Natural killer cell (primary cell): ENCODE results near the gene OGFRL1. TPM values are rescaled to one million over a fixed set of nuclear protein-coding genes. Genes with fewer than 3 reads are reported as not detected.

ENCODE experiments used
- ATAC-seq, 3 donors: fragments of 150-1000 bp in 2 of 3; fragments of 200-7000 bp in 1 of 3; cut with Tn5 transposase; 1 replicate in 1 of 3; 2 replicates in 2 of 3; pipeline ENCODE4 v1.10.0; 2021; ENCODE audit warnings: mild to moderate bottlenecking in 2 of 3, moderate library complexity in 2 of 3
- DNase-seq, 2 donors: peaks; one replicate each; pipeline versions ENCODE4 v3.0.0 to v3.0.0-alpha.2; 2013 to 2021; ENCODE audit warnings: mixed read lengths in 1 of 2
- H3K27ac ChIP-seq: one replicate; pipeline ENCODE4 v1.5.1; 2013; ENCODE audit warnings: mild to moderate bottlenecking, low read length
- H3K27me3 ChIP-seq: one replicate; pipeline ENCODE4 v1.6.1; 2013; ENCODE audit warnings: low read length; ENCODE audit not compliant: control insufficient read depth, insufficient read depth
- H3K36me3 ChIP-seq: one replicate; pipeline ENCODE4 v1.6.1; 2013; ENCODE audit warnings: low read length; ENCODE audit not compliant: control insufficient read depth, insufficient read depth
- H3K4me1 ChIP-seq: one replicate; pipeline ENCODE4 v1.6.1; 2013; ENCODE audit warnings: low read length; ENCODE audit not compliant: control insufficient read depth, insufficient read depth
- H3K4me3 ChIP-seq: one replicate; pipeline ENCODE4 v1.5.1; 2013; ENCODE audit warnings: low read length
- H3K9me3 ChIP-seq: one replicate; pipeline ENCODE4 v1.6.1; 2013; ENCODE audit warnings: low read length; ENCODE audit not compliant: control insufficient read depth, insufficient read depth
- H3K27ac Mint-ChIP-seq, 2 donors: one replicate each; pipeline ENCODE4 v1.8.0; 2022; ENCODE audit warnings: mild to moderate bottlenecking in 2 of 2, mixed read lengths in 2 of 2, moderate library complexity in 1 of 2
- H3K27me3 Mint-ChIP-seq, 2 donors: one replicate each; pipeline ENCODE4 v1.8.0; 2022; ENCODE audit warnings: low read depth in 2 of 2, mixed read lengths in 2 of 2
- H3K36me3 Mint-ChIP-seq: one replicate; pipeline ENCODE4 v1.8.0; 2022; ENCODE audit warnings: mixed read lengths
- H3K4me1 Mint-ChIP-seq, 2 donors: one replicate each; pipeline ENCODE4 v1.8.0; 2022; ENCODE audit warnings: mixed read lengths in 2 of 2
- H3K4me3 Mint-ChIP-seq: one replicate; pipeline ENCODE4 v1.8.0; 2022; ENCODE audit warnings: mild to moderate bottlenecking, moderate library complexity, mixed read lengths
- H3K9me3 Mint-ChIP-seq, 2 donors: one replicate each; pipeline ENCODE4 v1.8.0; 2022; ENCODE audit warnings: mixed read lengths in 2 of 2
- CTCF ChIP-seq: fragments of 200-600 bp; IDR thresholded peaks from one replicate; pipeline ENCODE4 v1.8.0; 2022; ENCODE audit warnings: antibody characterized with exemption
- intact Hi-C: fragments of 100-400 bp; cut with micrococcal nuclease; formaldehyde crosslinking; loops from one replicate; pipeline ENCODE4 v1.14.2; 2022
- total RNA-seq, 4 donors: library from RNA; stranded (reverse); fragments of 120-200 nt in 1 of 4; gene quantifications; one replicate each; pipeline versions ENCODE4 v1.2.3 to v1.2.4, GENCODE V29; 2013 to 2022

Gene OGFRL1
- total RNA-seq, 3 donors from 2014 or later (not counting 1 experiment from before 2014, with no cell fraction given): 22.9 to 30.7 (median 25.6) TPM

- TF ChIP-seq CTCF: no peak
- Mint-ChIP-seq H3K4me3 (no peak overlapping the region), H3K4me1 (no peaks in the 10 kb centered on the region), H3K36me3 (no peaks in the 10 kb centered on the region), H3K27ac (no peak overlapping the region), H3K27me3 (peaks cover 0 to 7% of the 10 kb centered on the region in 2 donors), H3K9me3 (no peaks in the 10 kb centered on the region)
- no peaks in the 10 kb centered on the region for H3K4me1 ChIP-seq
- no peak overlapping the region for H3K4me3 ChIP-seq
- no peak for ATAC-seq
- H3K9me3 ChIP-seq: no peaks in the 10 kb centered on the region
- no peaks in the 10 kb centered on the region for H3K27me3 ChIP-seq
- intact Hi-C loops: no loop called here
- DNase-seq: no peak
- no peak overlapping the region for H3K27ac ChIP-seq
- no peaks in the 10 kb centered on the region for H3K36me3 ChIP-seq
Measured at GRCh38 chr6:71351190-71351589, 62.6 kb downstream of the OGFRL1 start.
